GM12878 (cell line): Measurements from ENCODE around the gene GCDH. TPM values are rescaled to one million over a fixed set of nuclear protein-coding genes. Genes with fewer than 3 reads are reported as not detected.

ENCODE experiments used
- ATAC-seq: fragments of 200-7000 bp; cut with Tn5 transposase; 3 replicates; pipeline ENCODE4 v1.9.1; 2020; ENCODE audit warnings: mild to moderate bottlenecking, moderate library complexity
- BruUV-seq: library from RNA; stranded (reverse); fragments of 400-500 nt; replicated peaks from 2 replicates; lab custom pipeline; 2021; lab: Mats Ljungman, UMichigan
- CTCF ChIA-PET: fragments of 300-600 bp; sonication (Branson Sonifier 250); formaldehyde crosslinking; extraction: SDS; loops from one replicate; lab custom pipeline; 2021; ENCODE audit warnings: inconsistent platforms; lab: Yijun Ruan, JAX
- POLR2A ChIA-PET: fragments of 350-600 bp; formaldehyde crosslinking; extraction: SDS; loops from one replicate; lab custom pipeline; 2021; ENCODE audit warnings: inconsistent platforms; lab: Charles Lee
- RAD21 ChIA-PET: fragments of 300-600 bp; sonication (Branson Sonifier 250); formaldehyde crosslinking; loops from one replicate; lab custom pipeline; 2023; ENCODE audit warnings: antibody characterized with exemption; ENCODE audit not compliant: unreplicated experiment; lab: Charles Lee
- SMC1A ChIA-PET: fragments of 300-600 bp; sonication (Branson Sonifier 250); formaldehyde crosslinking; loops from one replicate; lab custom pipeline; 2023; ENCODE audit not compliant: unreplicated experiment, uncharacterized antibody; lab: Charles Lee
- DNase-seq: peaks from one replicate; pipeline ENCODE4 v3.0.0-alpha.2; 2011; ENCODE audit warnings: low read depth, low spot score
- FAIRE-seq: peaks from 3 replicates; lab custom pipeline; 2011; peaks lifted over from hg19 to GRCh38; lab: Jason Lieb, UNC
- H2AFZ ChIP-seq: 2 replicates; pipeline ENCODE4 v1.6.0; 2011; ENCODE audit warnings: low read depth, low read length, control low read depth; ENCODE audit not compliant: control insufficient read depth
- H3K27ac ChIP-seq: 2 replicates; pipeline ENCODE4 v1.5.1; 2011; ENCODE audit warnings: control low read depth; ENCODE audit not compliant: control insufficient read depth, insufficient read depth
- H3K27me3 ChIP-seq, 2 experiments: replicated peaks in 1 of 2; 2 replicates each; pipeline versions ENCODE4 v1.6.0 to v1.6.1; 2011; ENCODE audit warnings: low read length in 1 of 2; ENCODE audit not compliant: control insufficient read depth in 2 of 2, insufficient read depth in 2 of 2
- H3K36me3 ChIP-seq, 2 experiments: 2 replicates each; pipeline ENCODE4 v1.5.1; 2011; ENCODE audit warnings: low read length in 1 of 2; ENCODE audit not compliant: control insufficient read depth in 2 of 2, insufficient read depth in 2 of 2
- H3K4me1 ChIP-seq: 2 replicates; pipeline ENCODE4 v1.6.1; 2011; ENCODE audit warnings: mild to moderate bottlenecking, low read length, moderate library complexity, mixed read lengths; ENCODE audit not compliant: control insufficient read depth, insufficient read depth
- H3K4me2 ChIP-seq: 2 replicates; pipeline ENCODE4 v1.6.0; 2011; ENCODE audit warnings: control low read depth; ENCODE audit not compliant: control insufficient read depth, insufficient read depth
- H3K4me3 ChIP-seq: fragments of 200-600 bp; sonication (generic); 2 replicates; pipeline ENCODE4 v1.5.1; 2016
- H3K79me2 ChIP-seq: 2 replicates; pipeline ENCODE4 v1.6.0; 2011; ENCODE audit warnings: low read length; ENCODE audit not compliant: control insufficient read depth, insufficient read depth
- H3K9ac ChIP-seq: 2 replicates; pipeline ENCODE4 v1.8.0; 2011; ENCODE audit warnings: low read length, control low read depth, mixed read lengths; ENCODE audit not compliant: control insufficient read depth, insufficient read depth
- H3K9me3 ChIP-seq: replicated peaks from 3 replicates; pipeline ENCODE4 v1.5.1; 2011; ENCODE audit warnings: mild to moderate bottlenecking, low read length; ENCODE audit not compliant: control insufficient read depth, insufficient read depth
- H4K20me1 ChIP-seq: 2 replicates; pipeline ENCODE4 v1.6.0; 2011; ENCODE audit not compliant: control insufficient read depth, insufficient read depth
- SP1 ChIP-seq: IDR thresholded peaks from one replicate; pipeline ENCODE4 v1.6.1; 2011; ENCODE audit warnings: low read depth, low read length
- ZNF384 ChIP-seq: IDR thresholded peaks from 2 replicates; pipeline ENCODE4 v1.6.1; 2012; ENCODE audit warnings: low read depth, mild to moderate bottlenecking, low read length, improper control_type of control experiment, borderline replicate concordance
- WGBS: methylation state at CpG from one replicate; pipeline ENCODE4 v1.1.6; 2016; ENCODE audit warnings: low lambda C conversion rate; ENCODE audit not compliant: insufficient replicate concordance, insufficient coverage; ENCODE audit errors: missing lambda C conversion rate; 5-methylcytosine and 5-hydroxymethylcytosine counted together
- in situ Hi-C: fragments of 300-500 bp; cut with MboI; formaldehyde crosslinking; loops from 9 replicates; pipeline ENCODE4 v1.14.3; 2018; ENCODE audit warnings: mixed read lengths
- intact Hi-C: fragments of 100-400 bp; cut with micrococcal nuclease; formaldehyde crosslinking; loops from one replicate; pipeline ENCODE4 v1.14.2; 2022; ENCODE audit not compliant: unreplicated experiment
- polyA plus RNA-seq, 11 experiments: library from polyadenylated mRNA; depleted of rRNA in 4 of 11; unstranded in 6 of 11; stranded (reverse) in 5 of 11; fragments of >200 nt; fragmentation: Nextera tagmentation in 4 of 11; fragmentation: Illumina TruSeq in 1 of 11; extraction: Ambion mirVana in 4 of 11; extraction: Trizol in 1 of 11; gene quantifications; 1 replicate in 1 of 11; 2 replicates in 10 of 11; pipeline versions ENCODE4 v1.2.1 to v1.2.3, GENCODE V29; 2011 to 2016; ENCODE audit warnings: inconsistent platforms in 2 of 11, missing spikeins in 2 of 11, low read depth in 1 of 11
- total RNA-seq, 4 experiments: library from RNA; depleted of rRNA in 3 of 4; stranded (reverse); fragments of >200 nt in 3 of 4; fragmentation: Illumina TruSeq in 1 of 4; extraction: Trizol in 1 of 4; gene quantifications; 2 replicates each; pipeline versions ENCODE4 v1.2.1 to v1.2.3, GENCODE V29; 2013 to 2021
- TF ChIP-seq, protein P1 (sequence below): IDR thresholded peaks from 2 replicates; pipeline ENCODE4 v1.6.1; 2011; ENCODE audit warnings: mild to moderate bottlenecking, low read depth, low read length, moderate library complexity; ENCODE audit not compliant: insufficient replicate concordance
- TF ChIP-seq, protein P2 (sequence below): fragments of 450-650 bp; IDR thresholded peaks from 2 replicates; pipeline ENCODE4 v1.6.1; 2016; ENCODE audit warnings: mild to moderate bottlenecking

The GCDH gene
- total and polyA plus RNA-seq, 10 of the 15 experiments (the other 5 are each of a cell fraction or from before 2014, with no cell fraction given) = 4.2 to 69.4 (median 39.7) TPM

DNA sequence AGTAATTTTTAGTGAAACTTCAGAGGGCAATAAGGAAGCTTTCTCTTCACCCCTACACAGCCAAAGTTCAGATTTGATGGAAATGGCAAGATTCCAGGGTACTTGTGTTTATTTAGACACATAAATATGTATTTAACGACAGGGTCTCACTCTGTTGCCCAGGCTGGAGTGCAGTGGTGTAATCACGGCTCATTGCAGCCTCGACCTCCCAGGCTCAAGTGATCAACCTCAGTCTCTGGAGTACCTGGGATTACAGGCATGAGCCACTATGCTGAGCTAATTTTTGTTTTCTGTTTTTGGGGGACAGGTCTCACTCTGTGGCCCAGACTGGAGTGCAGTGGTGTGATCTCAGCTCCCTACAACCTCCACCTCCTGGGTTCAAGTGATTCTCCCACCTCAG lies 30.1 kb downstream of the GCDH start:
- Histone ChIP-seq H3K27ac (no peak overlapping the region), H3K4me2 (no peak overlapping the region), H3K9me3 (no peaks in the 10 kb centered on the region; the same call in 2 of the 3 replicates), H3K4me3 (no peak overlapping the region), H3K36me3 (peaks cover 15 to 18% of the 10 kb centered on the region in 2 experiments), H3K9ac (no peak overlapping the region), H4K20me1 (no peaks in the 10 kb centered on the region), H2AFZ (no peak overlapping the region), H3K27me3 (no peaks in the 10 kb centered on the region), H3K79me2 (no peaks in the 10 kb centered on the region), H3K4me1 (peaks cover 3% of the 10 kb centered on the region; the same call in 1 of the 2 replicates)
- intact Hi-C loops (no loop called here), in situ Hi-C loops (no loop called here)
- ChIA-PET RAD21 (interaction anchor here (1.0 to 1.9 kb wide), 2 partner anchors 9 to 44 kb away, joined by 3 to 6 read pairs; no protein-coding TSS in a partner anchor), SMC1A (interaction anchor here (1.3 to 2.6 kb wide), 3 partner anchors 11 to 44 kb away, joined by 3 to 14 read pairs (median 5); no protein-coding TSS in a partner anchor), CTCF (interaction anchor here (0.6 to 1.5 kb wide), 2 partner anchors 44 to 47 kb away, joined by 3 to 4 read pairs; no protein-coding TSS in a partner anchor), POLR2A (interaction anchor here (0.7 kb wide), 1 partner anchor 305 kb away, joined by 7 read pairs; no protein-coding TSS in a partner anchor)
- ATAC-seq (no peak), FAIRE-seq (no peak), DNase-seq (no peak)
- 64% methylated on average over 3 of the region's 3 CpGs for WGBS
- no TSS peak for BruUV-seq
- TF ChIP-seq, protein P1, sequence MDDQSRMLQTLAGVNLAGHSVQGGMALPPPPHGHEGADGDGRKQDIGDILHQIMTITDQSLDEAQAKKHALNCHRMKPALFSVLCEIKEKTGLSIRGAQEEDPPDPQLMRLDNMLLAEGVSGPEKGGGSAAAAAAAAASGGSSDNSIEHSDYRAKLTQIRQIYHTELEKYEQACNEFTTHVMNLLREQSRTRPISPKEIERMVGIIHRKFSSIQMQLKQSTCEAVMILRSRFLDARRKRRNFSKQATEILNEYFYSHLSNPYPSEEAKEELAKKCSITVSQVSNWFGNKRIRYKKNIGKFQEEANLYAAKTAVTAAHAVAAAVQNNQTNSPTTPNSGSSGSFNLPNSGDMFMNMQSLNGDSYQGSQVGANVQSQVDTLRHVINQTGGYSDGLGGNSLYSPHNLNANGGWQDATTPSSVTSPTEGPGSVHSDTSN = no peak
- TF ChIP-seq ZNF384 = no peak
- TF ChIP-seq, protein P2, sequence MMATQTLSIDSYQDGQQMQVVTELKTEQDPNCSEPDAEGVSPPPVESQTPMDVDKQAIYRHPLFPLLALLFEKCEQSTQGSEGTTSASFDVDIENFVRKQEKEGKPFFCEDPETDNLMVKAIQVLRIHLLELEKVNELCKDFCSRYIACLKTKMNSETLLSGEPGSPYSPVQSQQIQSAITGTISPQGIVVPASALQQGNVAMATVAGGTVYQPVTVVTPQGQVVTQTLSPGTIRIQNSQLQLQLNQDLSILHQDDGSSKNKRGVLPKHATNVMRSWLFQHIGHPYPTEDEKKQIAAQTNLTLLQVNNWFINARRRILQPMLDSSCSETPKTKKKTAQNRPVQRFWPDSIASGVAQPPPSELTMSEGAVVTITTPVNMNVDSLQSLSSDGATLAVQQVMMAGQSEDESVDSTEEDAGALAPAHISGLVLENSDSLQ = no peak
- TF ChIP-seq SP1 = no peak
